ENCODE measurements around the gene NECTIN1.

Gene NECTIN1

DNA sequence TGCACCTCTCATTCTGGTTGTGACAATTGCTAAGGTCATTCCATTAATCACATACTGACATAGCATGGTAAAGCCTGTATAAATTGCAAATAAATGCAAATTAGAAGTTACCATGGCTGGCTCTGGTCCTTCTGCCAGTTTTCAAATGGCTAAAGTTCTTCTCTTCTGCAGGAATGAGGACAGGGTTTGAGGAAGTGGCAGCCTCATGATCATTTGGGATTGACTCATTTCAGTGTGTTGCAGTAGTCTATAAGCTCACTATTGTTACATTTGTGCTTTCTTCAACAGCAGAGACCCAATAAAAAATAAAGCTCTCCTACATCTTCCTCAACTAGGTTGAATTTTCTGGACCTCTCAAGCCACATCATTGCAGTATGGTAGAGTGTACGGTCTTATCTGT is 60.3 kb downstream of the NECTIN1 start:
- DNase-seq: no peak

DNA sequence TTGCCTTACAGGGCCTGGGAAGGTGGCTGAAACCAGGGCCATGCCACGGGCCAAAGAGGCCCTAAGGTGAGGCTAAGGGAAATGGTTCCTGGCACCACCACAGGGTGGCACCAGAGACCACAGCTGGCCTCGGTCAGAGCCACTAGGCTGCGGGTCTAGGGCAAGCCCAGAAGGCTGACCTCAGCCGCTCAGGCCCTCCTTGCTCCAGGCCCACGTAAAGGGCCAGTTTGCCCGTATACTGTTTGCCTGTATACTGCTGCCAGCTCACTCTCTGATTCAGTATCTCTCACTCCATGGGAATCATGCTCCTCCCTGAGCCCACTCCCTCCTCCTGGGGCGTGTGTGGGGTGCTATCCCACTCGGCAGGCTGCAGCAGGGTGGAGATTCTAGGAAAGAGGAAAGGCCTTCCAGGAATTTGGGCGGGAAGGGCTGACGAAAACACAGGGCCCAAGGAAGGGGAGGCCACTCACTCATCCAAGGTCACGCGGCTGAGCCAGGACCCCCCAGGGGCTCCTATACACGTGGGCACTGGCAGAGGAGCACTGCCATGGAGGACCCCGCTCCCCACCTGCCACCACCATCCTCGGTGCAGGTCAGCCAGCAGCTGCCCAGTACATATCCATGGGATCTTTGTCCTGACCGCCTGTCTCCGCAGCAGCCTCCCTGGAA is 62.4 kb downstream of the NECTIN1 start:
- DNase-seq: peak; percentile 58

DNA sequence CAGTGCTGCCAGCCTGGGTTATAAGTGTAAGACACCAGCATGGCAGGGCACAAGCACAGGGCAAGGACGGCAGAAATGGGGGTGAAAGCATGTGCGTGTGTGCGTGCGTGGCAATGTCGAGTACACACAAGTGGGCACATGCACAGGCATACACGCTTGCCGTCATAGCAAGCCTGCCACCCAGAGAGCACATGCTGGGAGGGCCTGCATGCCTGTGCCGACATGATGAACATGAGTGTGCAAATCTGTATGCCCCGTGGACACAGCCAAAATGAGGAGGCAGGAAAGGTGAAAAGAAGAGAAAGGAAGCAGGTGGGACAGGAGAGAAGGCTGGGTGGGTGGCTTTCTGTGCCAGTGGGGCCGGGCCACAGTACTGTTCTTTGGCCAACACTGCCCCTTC is 62.9 kb downstream of the NECTIN1 start:
- DNase-seq: no peak

DNA sequence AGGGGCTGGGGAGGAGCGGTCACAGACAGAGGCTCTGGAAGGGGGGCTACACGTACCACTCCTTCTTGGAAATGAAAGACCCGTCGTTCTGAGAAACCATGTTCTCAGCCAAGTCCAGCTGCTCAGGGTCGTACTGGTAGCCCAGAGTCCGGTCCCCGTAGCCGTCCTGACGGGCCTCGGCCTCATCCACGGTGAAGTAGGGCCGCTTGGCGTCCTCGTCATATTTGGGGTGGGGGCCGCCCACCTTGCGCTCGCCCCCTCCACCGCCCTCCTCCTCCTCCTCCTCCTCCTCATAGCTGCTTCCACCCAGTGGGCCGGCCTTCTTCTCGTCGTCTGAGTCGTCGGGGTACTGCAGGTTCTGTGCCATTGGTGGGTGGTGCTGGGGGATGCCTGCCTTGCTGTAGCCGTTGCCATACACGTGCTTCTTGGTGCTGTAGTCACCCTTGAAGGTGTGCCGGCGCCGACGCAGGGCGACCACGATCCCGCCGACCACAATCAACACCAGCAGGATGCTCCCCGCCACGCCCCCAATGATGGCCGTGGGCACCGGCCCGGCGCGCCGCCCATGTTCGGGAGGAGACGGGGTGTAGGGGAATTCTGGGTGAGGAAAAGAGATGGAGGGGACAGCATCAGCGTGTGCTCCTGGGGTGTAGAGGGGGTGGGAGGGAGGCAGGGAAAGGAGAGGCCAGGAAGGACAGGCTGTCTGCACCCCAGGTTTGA is 64.1 kb downstream of the NECTIN1 start:
- DNase-seq: no peak

DNA sequence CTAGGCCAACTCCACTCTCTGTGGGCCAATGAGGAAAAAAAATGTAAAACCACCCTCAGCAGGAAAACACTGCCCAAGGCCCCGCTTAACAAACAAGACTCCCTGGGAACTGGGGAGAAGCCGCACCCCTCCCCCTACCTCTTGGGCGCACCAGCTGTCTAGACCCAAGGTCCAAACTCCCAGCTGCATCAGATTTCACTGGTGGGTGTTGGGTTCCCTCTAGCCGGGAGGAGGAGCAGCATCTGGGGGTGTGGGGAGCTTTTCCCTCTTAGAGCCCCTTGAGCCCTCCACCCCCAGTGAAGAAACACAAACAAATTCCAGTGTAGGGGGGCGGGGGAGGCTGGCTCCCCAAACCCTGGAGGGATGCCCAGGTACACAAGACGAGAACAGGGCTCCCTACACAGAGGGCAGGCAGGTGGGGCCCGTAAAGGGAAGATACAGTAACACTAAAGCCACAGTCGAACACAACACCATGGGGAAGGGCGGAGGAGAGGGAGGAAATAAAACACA is 64.9 kb downstream of the NECTIN1 start:
- DNase-seq: no peak

DNA sequence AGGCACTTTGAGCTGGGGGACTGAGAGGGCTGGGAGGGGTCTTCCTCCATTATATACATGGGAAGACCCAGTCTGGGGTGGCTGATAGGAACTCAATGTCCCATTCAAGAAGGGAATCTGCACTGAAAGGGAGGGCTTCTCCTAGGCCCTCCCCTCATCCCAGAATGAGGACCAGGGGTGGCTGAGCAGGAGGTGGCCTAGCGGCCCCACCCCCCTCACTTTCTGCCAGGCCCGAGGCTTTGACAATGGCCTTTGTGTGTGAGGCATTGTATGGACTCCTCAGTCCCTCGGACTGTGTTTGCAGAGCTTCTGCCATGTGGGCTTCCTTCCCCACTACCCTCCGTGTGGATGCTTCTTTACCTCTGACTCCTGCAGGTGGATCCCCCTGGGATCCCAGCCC is 65.7 kb downstream of the NECTIN1 start:
- no peak for DNase-seq

DNA sequence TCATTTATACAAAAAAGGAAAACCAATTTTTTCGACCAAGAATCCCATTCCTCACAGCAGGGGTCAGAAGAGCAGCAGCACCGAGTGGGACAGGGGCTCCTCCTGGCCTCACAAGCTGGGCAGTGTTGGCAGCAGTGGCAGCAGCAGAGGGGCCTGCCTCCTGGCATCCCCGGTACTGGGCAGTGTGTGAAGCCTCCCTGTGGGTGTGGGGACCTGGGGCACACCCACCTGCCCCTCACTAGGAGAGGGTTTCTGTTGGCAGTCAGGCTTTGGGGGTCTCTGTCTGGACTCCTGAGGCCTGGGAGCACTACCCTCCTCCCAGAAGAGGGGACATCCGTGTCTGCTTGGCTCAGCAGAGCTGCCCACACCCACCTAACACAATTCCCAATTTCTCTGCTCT is 67.8 kb downstream of the NECTIN1 start:
- DNase-seq: no peak

DNA sequence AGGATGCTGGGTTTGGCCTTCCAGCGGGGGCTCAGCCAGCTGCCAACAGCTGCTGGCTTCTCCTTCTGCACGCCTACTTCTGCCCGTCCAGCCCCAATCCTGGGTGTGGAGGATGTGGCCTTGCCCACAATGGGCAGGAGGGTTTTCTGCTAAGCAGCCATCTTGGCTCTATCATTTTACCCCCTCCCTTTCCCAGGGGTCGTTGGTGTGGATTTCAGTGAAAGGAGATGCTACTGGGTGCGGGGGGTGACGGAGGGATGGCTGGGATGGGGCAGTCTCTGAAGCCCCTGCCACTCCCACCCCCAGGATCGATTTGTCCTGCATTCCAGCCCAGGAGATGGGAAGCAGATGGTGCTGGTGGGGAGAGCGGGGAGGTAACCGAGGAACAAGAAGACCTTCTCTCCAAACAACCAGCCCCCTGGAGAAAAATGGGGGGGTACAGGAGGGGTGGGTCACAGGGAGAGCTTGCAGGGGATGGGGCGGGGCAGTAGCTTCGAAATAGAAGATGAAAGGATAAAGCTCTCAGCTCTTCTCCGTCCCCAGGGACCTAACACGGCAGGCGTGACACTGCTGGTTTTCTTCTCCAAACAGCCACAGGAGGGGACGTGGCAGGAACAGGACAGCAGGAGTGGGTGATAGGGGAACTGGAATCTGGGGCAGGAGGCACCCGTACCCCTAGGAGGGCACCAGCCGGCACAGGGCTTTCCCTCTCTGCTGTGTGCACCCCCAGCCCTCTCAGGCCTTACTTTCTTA is 68.9 kb downstream of the NECTIN1 start:
- DNase-seq: no peak

DNA sequence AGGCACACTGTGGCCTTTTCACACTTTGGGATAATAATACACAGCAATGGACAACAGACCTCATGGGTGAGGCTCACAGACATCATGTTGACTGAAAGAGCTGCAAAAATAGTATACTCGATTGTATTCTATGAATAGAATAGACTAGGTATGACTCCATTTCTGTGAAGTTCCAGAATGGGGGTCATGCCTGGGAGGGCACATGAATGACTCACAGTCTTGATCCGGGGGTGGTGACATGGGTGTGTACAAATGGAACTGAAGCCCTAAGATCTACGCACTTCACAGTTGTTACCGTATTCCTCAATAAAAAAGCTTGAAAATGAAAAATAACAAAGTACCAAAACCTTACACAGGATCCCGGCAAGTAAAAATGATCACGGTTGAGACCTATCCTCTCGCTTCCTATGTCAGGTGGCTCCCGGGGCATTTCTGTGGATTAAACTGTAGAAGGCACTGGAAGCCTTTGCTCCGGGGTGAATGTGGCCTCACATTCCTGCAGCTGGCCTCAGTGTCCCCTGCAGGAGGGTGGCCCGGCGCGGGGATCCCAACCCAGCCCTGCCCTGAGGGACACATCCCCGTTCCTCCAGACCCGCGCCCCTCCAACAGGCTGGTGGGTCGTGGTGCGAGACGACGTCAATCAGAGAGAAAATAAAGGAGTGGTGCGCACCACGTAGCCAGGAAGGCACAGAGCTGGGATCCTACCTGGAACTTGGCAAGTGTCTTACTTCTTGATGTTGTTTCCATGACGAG is 75.9 kb downstream of the NECTIN1 start:
- DNase-seq: no peak

DNA sequence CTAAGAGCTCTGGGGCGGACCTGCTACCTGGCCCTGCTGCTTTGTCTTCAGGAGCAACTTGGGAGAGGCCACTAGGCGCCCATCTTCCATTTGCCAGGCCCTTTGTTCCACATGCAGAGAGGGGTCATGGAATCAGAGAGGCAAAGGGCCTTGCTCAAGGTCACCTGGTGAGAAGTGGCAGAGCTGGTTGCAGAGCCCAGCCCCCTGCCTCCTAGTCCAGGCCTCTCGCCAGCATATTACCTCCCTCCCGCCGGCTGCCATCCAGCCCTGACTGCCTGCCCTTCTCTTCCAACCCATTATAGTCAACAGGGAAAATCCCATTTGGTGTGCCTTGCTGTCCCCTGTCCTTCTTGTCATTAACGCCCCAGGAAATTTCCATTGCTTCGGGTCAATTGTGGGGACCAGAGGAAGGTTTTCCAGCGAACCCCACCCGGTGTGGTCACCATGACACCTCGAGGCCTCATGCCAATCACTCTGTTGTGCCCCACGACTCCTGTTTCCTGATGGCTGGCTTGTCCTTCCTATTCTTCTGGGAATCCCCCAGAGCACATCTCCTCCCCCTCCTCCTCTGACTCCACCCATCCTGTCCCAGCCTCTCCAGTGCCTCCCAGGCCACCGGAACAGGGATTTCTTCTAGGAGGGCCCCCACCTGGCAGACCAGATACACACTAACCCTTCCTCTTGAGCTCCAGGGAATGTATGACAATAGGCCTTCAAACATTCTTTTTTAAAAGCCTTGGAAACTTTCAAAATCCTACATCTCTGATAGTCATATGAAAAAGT is 77.0 kb downstream of the NECTIN1 start:
- DNase-seq: no peak

DNA sequence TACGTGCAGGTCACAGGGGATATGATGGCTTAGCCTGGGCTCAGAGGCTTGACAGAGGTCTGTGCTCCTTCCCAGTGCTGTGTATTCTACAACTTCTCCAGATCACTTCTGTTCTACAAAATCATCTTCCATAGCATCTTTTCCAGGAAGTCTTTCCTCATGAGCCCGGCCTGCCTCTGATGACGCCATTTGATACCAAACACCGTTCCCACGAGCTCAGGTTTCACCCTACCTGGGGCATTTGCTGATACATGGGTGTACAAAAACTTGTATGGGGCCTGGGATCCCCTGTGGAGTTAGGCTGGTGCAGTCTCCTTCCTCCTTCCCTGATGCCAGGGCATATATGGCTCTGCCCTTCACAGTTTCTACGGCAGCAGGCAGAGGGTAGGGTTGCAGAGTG is 78.7 kb downstream of the NECTIN1 start:
- DNase-seq: no peak

DNA sequence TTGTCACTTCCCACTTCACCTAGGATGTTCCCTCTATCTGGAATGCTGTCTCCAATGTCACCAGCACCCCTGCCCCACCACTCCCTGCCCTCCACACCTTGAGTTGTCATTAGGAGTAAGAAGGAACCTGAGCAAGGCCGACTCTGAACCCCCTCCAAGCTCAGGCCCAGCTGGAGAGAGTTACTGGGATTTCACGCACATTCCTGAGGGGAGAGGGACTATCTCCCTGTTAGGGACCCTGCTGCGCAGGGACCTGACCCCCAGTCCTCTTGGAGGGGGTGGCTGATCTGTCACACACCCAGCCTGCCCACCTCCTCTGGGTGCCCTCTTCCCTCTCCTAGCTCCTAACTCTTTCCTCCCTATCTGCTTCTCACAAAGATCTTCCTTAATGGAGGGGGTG is 81.7 kb downstream of the NECTIN1 start:
- no peak for DNase-seq

DNA sequence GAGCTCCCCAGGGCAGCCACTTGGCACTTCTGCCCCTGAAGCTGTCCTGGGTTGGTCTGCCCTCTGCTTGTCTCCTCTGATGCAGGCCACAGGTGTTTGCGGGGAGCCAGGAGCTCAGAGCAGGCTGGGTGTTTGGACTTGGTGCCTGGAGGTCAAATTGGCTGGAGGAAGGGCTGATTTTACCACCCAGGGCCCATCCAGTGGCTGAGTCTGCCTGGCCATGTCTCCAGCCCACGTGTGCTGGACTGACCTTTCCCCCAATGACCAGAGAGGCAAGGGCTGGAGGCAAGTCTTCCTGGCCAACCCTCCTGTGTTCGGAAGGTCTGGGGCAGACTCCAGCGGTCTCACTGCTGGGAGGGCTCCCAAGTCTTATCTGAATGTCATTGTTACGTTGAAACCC is 84.0 kb downstream of the NECTIN1 start:
- DNase-seq: no peak

DNA sequence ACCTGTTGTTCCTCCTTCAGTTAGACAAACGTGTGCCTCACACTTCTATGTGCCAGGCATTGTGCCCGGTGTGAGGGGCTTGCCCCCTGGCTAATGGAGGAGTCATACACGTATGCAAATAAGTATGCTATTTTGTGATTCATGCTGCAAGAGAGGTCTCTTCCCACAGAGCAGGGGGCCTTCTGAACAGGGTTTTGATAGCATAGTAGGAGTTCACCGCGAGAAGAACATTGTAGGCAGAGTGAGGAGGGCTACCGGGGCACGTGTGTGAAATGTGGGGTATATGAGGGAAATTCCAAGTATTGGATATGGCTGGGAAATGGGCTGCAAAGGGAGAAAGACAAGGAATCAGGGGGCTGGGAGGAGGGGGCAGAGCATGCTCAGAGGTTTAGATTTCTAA is 84.5 kb downstream of the NECTIN1 start:
- no peak for DNase-seq

DNA sequence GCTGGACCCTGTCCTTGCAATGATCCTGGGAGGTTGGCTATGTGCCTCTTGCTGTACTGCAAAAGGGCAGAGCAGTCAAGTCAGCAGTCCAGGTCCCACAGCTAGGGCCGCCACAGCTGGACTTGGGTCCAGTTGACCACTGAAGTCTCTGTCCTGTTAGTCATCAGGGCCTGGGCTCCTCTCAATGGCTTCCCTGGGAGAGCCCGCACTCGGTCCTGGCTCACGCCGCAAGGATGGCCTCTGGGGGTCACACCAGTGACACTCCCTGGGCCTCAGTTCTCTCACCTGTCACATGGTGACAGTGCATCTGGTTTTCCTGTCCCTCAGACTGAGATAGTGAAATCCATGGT is 85.1 kb downstream of the NECTIN1 start:
- no peak for DNase-seq

DNA sequence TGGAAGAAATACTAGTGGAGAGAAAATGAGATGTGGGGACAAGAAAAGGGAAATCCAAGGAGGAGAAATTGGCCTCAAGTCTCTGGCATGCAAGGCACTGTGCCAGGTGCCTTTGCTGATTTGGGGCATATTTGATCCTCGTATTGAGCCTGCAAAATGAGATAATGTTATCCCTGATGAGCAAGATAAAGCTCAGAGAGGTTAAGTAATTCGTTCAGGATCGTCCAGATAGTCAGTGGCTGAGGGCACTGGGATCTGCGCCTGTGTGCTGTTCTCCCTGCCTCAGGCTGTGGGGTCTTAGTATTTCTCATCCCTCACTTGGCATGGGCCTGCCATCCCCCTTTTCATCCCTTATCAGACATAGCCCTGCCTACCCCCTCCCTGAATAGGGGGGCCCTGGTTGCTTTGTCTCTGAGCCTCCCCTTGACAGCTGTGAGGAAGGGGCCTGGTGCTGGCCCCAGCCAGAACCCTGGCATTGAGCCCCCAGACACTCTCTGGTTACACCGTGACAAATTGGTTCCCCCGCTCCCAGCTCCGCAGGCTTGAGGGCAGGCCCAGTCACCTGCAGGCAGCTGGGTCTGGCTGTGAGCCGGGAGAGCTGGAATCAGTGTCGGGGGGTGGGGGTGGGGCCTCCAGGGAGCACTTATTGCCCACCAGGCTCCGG is 85.7 kb downstream of the NECTIN1 start:
- DNase-seq: no peak

DNA sequence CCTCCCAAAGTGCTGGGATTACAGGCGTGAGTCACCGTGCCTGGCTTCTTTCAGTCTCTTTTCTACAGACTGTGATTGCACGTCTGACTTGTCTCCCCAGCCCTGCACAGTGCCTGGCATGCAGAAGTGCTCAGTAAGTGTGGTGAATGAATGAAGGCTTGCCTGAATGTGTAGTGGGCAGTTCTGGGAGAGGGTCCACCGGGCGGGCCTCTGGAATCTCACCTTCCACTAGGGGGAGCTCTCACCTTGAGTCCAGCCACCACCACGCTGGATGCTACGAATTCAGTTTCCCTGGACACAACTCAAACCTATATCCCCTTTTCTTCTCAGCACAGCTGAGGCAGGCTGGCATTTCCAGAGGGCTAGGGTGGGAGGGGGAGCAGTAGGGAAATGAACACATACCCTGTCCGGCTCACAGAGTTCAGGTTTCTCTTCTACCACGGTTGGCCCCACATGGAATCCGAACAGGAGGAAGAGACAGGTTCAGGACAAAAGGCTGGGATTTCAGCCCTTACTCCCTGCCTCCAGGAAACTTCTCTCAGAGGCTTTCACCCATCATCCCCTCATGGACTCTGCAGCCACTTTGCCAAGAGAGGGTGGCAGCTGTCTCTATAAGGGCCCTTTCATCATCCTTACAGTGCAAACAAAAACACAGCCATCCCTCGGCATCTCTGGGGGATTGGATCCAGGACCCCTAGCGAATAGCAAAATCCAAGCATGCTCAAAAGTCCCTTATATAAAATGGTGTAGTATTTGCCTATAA is 86.8 kb downstream of the NECTIN1 start:
- peak; percentile 18 for DNase-seq

DNA sequence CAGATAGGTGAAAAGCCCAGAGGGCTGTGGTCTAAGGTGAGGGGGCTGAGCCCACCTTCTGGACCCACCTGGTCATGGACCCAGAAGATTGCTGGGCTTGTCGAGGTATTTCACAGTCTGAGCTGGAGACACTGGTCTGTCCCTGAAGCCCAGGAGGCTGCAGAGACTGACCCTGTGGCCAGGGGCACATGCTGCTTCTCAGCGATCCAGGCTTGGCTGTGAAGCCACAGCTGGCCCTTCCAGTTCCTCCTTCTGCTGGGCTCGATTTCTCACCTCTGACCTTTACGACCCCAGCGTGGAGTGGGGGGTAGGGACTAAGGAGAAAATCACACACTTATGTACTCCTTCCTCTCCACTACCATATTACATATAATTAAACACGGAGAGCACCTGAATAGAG is 88.5 kb downstream of the NECTIN1 start:
- DNase-seq: no peak

DNA sequence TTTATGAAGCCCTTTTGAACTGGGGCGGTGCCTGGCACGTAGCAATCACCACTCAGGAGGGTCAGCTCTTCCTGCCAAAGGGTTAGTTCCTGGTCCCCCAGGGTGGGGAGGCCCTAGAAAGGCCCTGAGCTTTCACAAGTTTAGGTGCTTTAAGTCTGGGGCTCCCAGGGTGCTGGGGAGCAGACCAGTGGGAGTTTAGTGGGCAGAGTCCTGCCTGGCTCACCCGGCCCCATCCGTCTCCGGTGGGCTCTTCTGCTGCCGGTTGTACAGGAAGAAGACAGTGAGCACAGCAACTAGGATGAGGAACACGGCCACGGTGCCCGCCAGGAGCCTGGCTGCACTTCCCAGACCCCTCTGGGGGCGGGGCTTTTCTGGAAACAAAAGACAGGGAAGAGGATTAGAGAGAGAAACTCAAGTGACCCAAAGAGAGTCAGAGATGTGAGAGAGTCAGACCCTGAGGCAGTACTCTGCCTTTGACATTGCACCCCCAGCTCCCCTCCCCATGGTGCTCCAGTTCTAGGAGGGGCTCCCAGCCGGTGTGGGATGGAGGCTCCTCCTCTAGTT is 89.3 kb downstream of the NECTIN1 start:
- DNase-seq: no peak

DNA sequence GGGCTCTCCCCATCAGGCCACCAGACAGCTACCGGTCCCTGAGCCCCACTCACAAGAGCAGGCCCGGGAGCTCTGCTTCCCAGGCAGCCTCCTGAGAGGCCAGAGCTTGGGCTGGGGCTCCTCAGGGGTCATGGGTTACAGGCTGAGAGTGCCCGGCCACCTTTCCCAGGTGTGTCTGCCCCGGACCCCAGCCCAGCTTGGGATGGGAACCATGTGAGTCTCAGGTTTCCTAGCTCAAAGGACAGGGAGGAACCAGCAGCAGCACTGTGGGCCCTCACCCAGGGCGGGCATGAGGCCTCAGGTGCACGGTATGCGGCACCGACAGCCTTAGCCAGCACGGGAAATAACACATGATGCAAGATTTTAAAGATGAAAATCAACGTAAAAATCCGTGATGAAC is 90.1 kb downstream of the NECTIN1 start:
- no peak for DNase-seq

DNA sequence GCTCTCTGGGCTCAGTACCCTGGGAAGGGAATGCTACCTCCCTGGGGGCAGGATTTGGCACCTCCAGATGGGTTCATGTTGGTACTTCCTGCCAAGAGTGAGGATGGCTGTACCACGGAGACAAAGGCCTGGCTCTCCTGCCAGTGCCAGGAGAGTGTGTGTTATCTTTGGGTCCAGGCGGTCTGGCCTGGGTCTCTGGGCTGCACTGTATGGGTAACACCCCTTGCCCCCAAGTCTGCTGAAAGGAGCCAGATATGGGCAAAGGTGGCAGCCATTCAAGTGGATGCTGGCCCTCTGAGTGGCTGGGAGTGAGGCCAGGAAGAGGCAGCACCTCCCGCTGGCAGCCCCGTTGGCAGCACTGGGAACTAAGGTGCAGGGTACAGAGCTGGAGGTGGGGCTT is 91.5 kb downstream of the NECTIN1 start:
- DNase-seq: no peak

Data from HCEC 1CT (cell line).